B cell (primary cell): ENCODE measurements around the gene IQCM. TPM values are rescaled to one million over a fixed set of nuclear protein-coding genes. Genes with fewer than 3 reads are reported as not detected.

Experiments used
- ATAC-seq: fragments of 200-7000 bp; cut with Tn5 transposase; one replicate; pipeline ENCODE4 v1.10.0; 2021; ENCODE audit warnings: low read depth, mild to moderate bottlenecking, moderate number of reproducible peaks, moderate library complexity
- CTCF ChIA-PET: fragments of 350-600 bp; sonication (Branson Sonifier 250); formaldehyde crosslinking; loops from one replicate; lab custom pipeline; 2021; ENCODE audit warnings: antibody characterized with exemption, inconsistent platforms; lab: Charles Lee
- POLR2A ChIA-PET: fragments of 350-600 bp; sonication (Branson Sonifier 250); formaldehyde crosslinking; loops from one replicate; lab custom pipeline; 2021; ENCODE audit warnings: antibody characterized with exemption; lab: Charles Lee
- DNase-seq: peaks from one replicate; pipeline ENCODE4 v3.0.0; 2013
- H2AFZ ChIP-seq: 2 replicates; pipeline ENCODE4 v1.6.1; 2012; ENCODE audit warnings: mild to moderate bottlenecking, low read depth, low read length; ENCODE audit not compliant: insufficient read depth, poor library complexity, severe bottlenecking
- H3K27ac ChIP-seq, 2 donors: 1 replicate in 1 of 2; 2 replicates in 1 of 2; pipeline ENCODE4 v1.5.1; 2012 to 2013; ENCODE audit warnings: low read length in 2 of 2, mild to moderate bottlenecking in 2 of 2, moderate library complexity in 1 of 2
- H3K27me3 ChIP-seq, 4 experiments: fragments of 200-600 bp in 1 of 4; sonication (generic) in 1 of 4; replicated peaks in 1 of 4; 1 replicate in 2 of 4; 2 replicates in 2 of 4; pipeline versions ENCODE4 v1.6.1 to v1.7.0; 2013 to 2016; ENCODE audit warnings: low read length in 3 of 4, mild to moderate bottlenecking in 2 of 4, mixed read lengths in 1 of 4, moderate library complexity in 1 of 4; ENCODE audit not compliant: insufficient read depth in 4 of 4, control insufficient read depth in 3 of 4; ENCODE audit errors: control extremely low read depth in 1 of 4
- H3K36me3 ChIP-seq, 2 experiments: replicated peaks in 1 of 2; 1 replicate in 1 of 2; 2 replicates in 1 of 2; pipeline versions ENCODE4 v1.6.1 to v1.7.1; 2013; ENCODE audit warnings: low read length in 1 of 2; ENCODE audit not compliant: insufficient read depth in 2 of 2, control insufficient read depth in 1 of 2; ENCODE audit errors: control extremely low read depth in 1 of 2, extremely low read depth in 1 of 2
- H3K4me1 ChIP-seq, 2 donors: fragments of 200-600 bp in 1 of 2; sonication (generic) in 1 of 2; 1 replicate in 1 of 2; 2 replicates in 1 of 2; pipeline versions ENCODE4 v1.5.1 to v1.6.1; 2013 to 2017; ENCODE audit warnings: low read length in 2 of 2; ENCODE audit not compliant: control insufficient read depth in 2 of 2, insufficient read depth in 2 of 2
- H3K4me2 ChIP-seq: replicated peaks from 2 replicates; pipeline ENCODE3; 2012; ENCODE audit warnings: mild to moderate bottlenecking, low read depth, low read length; ENCODE audit not compliant: poor library complexity, severe bottlenecking
- H3K4me3 ChIP-seq, 5 experiments: fragments of 200-600 bp in 1 of 5; sonication (generic) in 1 of 5; 1 replicate in 3 of 5; 2 replicates in 2 of 5; pipeline versions ENCODE4 v1.5.1 to v1.7.0; 2011 to 2016; ENCODE audit warnings: low read length in 4 of 5, mild to moderate bottlenecking in 4 of 5, low read depth in 2 of 5, control low read depth in 1 of 5, moderate library complexity in 1 of 5; ENCODE audit not compliant: insufficient read depth in 1 of 5; ENCODE audit errors: control extremely low read depth in 1 of 5, extremely low read depth in 1 of 5
- H3K79me2 ChIP-seq: fragments of 200-600 bp; sonication (generic); one replicate; pipeline ENCODE4 v1.6.0; 2016; ENCODE audit warnings: low read length; ENCODE audit not compliant: control insufficient read depth, insufficient read depth
- H3K9ac ChIP-seq: fragments of 200-600 bp; sonication (generic); 2 replicates; pipeline ENCODE4 v1.6.1; 2017; ENCODE audit warnings: mild to moderate bottlenecking, low read length, moderate library complexity
- H3K9me3 ChIP-seq, 3 donors: one replicate each; pipeline versions ENCODE4 v1.6.1 to v1.7.1; 2013; ENCODE audit warnings: low read length in 2 of 3; ENCODE audit not compliant: control insufficient read depth in 2 of 3, insufficient read depth in 1 of 3; ENCODE audit errors: control extremely low read depth in 1 of 3
- H4K20me1 ChIP-seq: 2 replicates; pipeline ENCODE4 v1.6.0; 2012; ENCODE audit warnings: mild to moderate bottlenecking, low read length; ENCODE audit not compliant: insufficient read depth, control insufficient read depth, poor library complexity, severe bottlenecking
- H3K27ac Mint-ChIP-seq: one replicate; pipeline ENCODE4 v1.8.0; 2021; ENCODE audit warnings: mixed read lengths
- H3K27me3 Mint-ChIP-seq: one replicate; pipeline ENCODE4 v1.8.0; 2021; ENCODE audit warnings: mixed read lengths
- H3K4me1 Mint-ChIP-seq: one replicate; pipeline ENCODE4 v1.8.0; 2021; ENCODE audit warnings: mixed read lengths
- H3K4me3 Mint-ChIP-seq: one replicate; pipeline ENCODE4 v1.8.0; 2021; ENCODE audit warnings: mixed read lengths
- H3K9me3 Mint-ChIP-seq: one replicate; pipeline ENCODE4 v1.8.0; 2022; ENCODE audit warnings: mixed read lengths; ENCODE audit not compliant: insufficient read depth
- EZH2 ChIP-seq: IDR thresholded peaks from 2 replicates; pipeline ENCODE4 v1.6.1; 2012; ENCODE audit warnings: borderline replicate concordance, low read depth, mild to moderate bottlenecking, moderate library complexity, low read length; ENCODE audit not compliant: insufficient read depth, poor library complexity, severe bottlenecking
- WGBS: methylation state at CpG from one replicate; pipeline ENCODE4 v1.1.5; 2013; ENCODE audit warnings: missing lambda C conversion rate; ENCODE audit not compliant: insufficient coverage; 5-methylcytosine and 5-hydroxymethylcytosine counted together
- intact Hi-C: fragments of 100-400 bp; cut with micrococcal nuclease; formaldehyde crosslinking; loops from one replicate; pipeline ENCODE4 v1.10.0; 2022
- polyA plus RNA-seq: library from polyadenylated mRNA; depleted of rRNA; stranded (reverse); fragments of >200 nt; gene quantifications from 2 replicates; pipeline ENCODE4 v1.2.3, GENCODE V29; 2012
- total RNA-seq, 2 donors: library from RNA; stranded (reverse); fragments of 120-200 nt in 1 of 2; gene quantifications; 1 replicate in 1 of 2; 2 replicates in 1 of 2; pipeline versions ENCODE4 v1.2.3 to v1.2.4, GENCODE V29; 2013 to 2022
- TF ChIP-seq, protein P1 (sequence below): fragments of 200-600 bp; IDR thresholded peaks from one replicate; pipeline ENCODE4 v1.8.0; 2022; ENCODE audit warnings: antibody characterized with exemption, mild to moderate bottlenecking

The IQCM gene
- total and polyA plus RNA-seq, 2 donors (not counting 1 experiment from before 2014, with no cell fraction given), result not detected

DNA sequence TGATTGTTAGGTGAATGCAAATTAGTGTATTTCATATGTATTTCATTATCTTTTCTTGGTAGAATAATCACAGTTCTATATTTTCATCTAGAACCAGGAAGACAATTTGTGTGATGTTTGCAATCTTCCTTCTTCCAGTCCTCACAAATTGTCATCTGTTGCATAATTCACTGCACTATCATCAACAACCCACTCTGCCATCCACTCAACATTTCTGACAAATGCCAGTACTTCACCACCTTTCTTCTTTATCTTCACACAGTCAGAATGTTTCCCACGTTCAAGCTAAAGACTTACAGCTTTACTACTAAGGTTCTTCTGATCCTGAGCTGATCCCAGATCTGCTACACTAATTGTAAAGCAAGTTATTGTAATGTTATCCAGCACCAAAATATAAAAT lies 107.8 kb downstream of the IQCM start:
- H3K27me3 Mint-ChIP-seq, result no peaks in the 10 kb centered on the region
- no CpG with 5 or more reads among the region's 1 CpG for WGBS
- Histone ChIP-seq H3K9ac (no peak overlapping the region), H3K27ac (no peak overlapping the region), H2AFZ (no peak overlapping the region), H3K79me2 (no peaks in the 10 kb centered on the region), H4K20me1 (no peaks in the 10 kb centered on the region), H3K9me3 (no peaks in the 10 kb centered on the region), H3K27me3 (no peaks in the 10 kb centered on the region), H3K4me3 (no peak overlapping the region), H3K36me3 (no peaks in the 10 kb centered on the region), H3K4me1 (no peaks in the 10 kb centered on the region), H3K4me2 (no peak overlapping the region)
- DNase-seq, result no peak
- no peak overlapping the region for H3K4me3 Mint-ChIP-seq
- ATAC-seq, result no peak
- no peaks in the 10 kb centered on the region for H3K9me3 Mint-ChIP-seq
- no peaks in the 10 kb centered on the region for H3K4me1 Mint-ChIP-seq
- ChIA-PET POLR2A (no interaction called here), CTCF (no interaction called here)
- intact Hi-C loops, result no loop called here
- no peak overlapping the region for H3K27ac Mint-ChIP-seq
- no peak for TF ChIP-seq EZH2
- TF ChIP-seq, protein P1, sequence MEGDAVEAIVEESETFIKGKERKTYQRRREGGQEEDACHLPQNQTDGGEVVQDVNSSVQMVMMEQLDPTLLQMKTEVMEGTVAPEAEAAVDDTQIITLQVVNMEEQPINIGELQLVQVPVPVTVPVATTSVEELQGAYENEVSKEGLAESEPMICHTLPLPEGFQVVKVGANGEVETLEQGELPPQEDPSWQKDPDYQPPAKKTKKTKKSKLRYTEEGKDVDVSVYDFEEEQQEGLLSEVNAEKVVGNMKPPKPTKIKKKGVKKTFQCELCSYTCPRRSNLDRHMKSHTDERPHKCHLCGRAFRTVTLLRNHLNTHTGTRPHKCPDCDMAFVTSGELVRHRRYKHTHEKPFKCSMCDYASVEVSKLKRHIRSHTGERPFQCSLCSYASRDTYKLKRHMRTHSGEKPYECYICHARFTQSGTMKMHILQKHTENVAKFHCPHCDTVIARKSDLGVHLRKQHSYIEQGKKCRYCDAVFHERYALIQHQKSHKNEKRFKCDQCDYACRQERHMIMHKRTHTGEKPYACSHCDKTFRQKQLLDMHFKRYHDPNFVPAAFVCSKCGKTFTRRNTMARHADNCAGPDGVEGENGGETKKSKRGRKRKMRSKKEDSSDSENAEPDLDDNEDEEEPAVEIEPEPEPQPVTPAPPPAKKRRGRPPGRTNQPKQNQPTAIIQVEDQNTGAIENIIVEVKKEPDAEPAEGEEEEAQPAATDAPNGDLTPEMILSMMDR, result no peak

DNA sequence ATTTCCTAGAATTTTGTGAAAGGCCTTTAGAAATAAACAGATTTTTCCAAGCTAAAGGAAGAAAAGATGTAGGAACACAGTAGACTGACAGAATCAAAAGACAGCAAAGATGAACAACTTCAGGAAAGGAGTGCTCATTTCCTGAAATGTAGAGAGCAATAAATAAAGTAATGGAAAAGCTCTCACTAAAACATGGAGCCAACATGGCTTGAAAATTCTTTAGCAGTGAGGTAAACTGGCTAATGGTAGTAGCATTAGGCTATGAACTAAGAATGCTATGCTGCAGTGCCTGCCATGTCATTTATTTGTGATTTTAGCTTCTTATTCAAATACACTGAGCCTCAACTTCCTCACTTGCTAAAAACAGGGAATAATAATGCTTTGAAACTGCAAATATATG lies 108.7 kb downstream of the IQCM start:
- intact Hi-C loops, result no loop called here
- Histone ChIP-seq H3K9ac (no peak overlapping the region), H3K4me2 (no peak overlapping the region), H3K4me1 (no peaks in the 10 kb centered on the region), H2AFZ (no peak overlapping the region), H3K9me3 (no peaks in the 10 kb centered on the region), H3K27me3 (no peaks in the 10 kb centered on the region), H3K36me3 (no peaks in the 10 kb centered on the region), H3K4me3 (no peak overlapping the region), H3K27ac (no peak overlapping the region), H4K20me1 (no peaks in the 10 kb centered on the region), H3K79me2 (no peaks in the 10 kb centered on the region)
- Mint-ChIP-seq H3K4me3 (no peak overlapping the region), H3K4me1 (no peaks in the 10 kb centered on the region), H3K9me3 (no peaks in the 10 kb centered on the region), H3K27me3 (no peaks in the 10 kb centered on the region), H3K27ac (no peak overlapping the region)
- ATAC-seq (no peak), DNase-seq (no peak)
- no peak for TF ChIP-seq EZH2
- TF ChIP-seq, protein P1, result no peak
- ChIA-PET CTCF (no interaction called here), POLR2A (no interaction called here)
